Gastroesophageal sphincter (tissue), 4 donors: ENCODE data around the gene ZBED2. TPM values are rescaled to one million over a fixed set of nuclear protein-coding genes. Genes with fewer than 3 reads are reported as not detected.

ENCODE experiments used
- ATAC-seq: fragments of 150-250 bp; one replicate; pipeline ENCODE4 v1.9.1; 2016; ENCODE audit warnings: mild to moderate bottlenecking, moderate library complexity
- H3K27ac ChIP-seq, 4 donors: fragments of 200-600 bp; sonication (generic) in 3 of 4; 1 replicate in 3 of 4; 2 replicates in 1 of 4; pipeline ENCODE4 v1.5.1; 2016 to 2019
- H3K27me3 ChIP-seq: fragments of 200-600 bp; sonication (generic); one replicate; pipeline ENCODE4 v1.5.1; 2019
- H3K36me3 ChIP-seq, 2 donors: fragments of 200-600 bp; sonication (generic); one replicate each; pipeline ENCODE4 v1.5.1; 2019; ENCODE audit warnings: control low read depth in 1 of 2
- H3K4me1 ChIP-seq, 3 donors: fragments of 200-600 bp; sonication (generic); 1 replicate in 2 of 3; 2 replicates in 1 of 3; pipeline ENCODE4 v1.5.1; 2016 to 2019; ENCODE audit warnings: control low read depth in 2 of 3
- H3K4me3 ChIP-seq, 2 donors: fragments of 200-600 bp; sonication (generic); one replicate each; pipeline ENCODE4 v1.5.1; 2019; ENCODE audit warnings: mild to moderate bottlenecking in 1 of 2, moderate library complexity in 1 of 2
- H3K9me3 ChIP-seq, 3 donors: fragments of 200-600 bp; sonication (generic); one replicate each; pipeline ENCODE4 v1.5.1; 2017 to 2019; ENCODE audit warnings: control low read depth in 2 of 3
- EP300 ChIP-seq: sonication (generic); formaldehyde crosslinking; IDR thresholded peaks from one replicate; pipeline ENCODE4 v1.6.1; 2017; ENCODE audit warnings: antibody characterized with exemption, mild to moderate bottlenecking
- POLR2A ChIP-seq, 2 donors: fragments of 450-650 bp; IDR thresholded peaks; one replicate each; pipeline ENCODE4 v1.6.1; 2017; ENCODE audit warnings: antibody characterized with exemption in 2 of 2, mild to moderate bottlenecking in 2 of 2, moderate library complexity in 1 of 2
- POLR2AphosphoS5 ChIP-seq: sonication (generic); formaldehyde crosslinking; IDR thresholded peaks from one replicate; pipeline ENCODE4 v1.6.1; 2017; ENCODE audit warnings: antibody characterized with exemption
- WGBS, 2 donors: methylation state at CpG; one replicate each; pipeline ENCODE4 v1.1.5; 2018; ENCODE audit warnings: low coverage in 1 of 2; 5-methylcytosine and 5-hydroxymethylcytosine counted together
- total RNA-seq, 4 donors: library from RNA; depleted of rRNA; stranded (reverse); fragments of >200 nt; gene quantifications; one replicate each; pipeline ENCODE4 v1.1.0, GENCODE V29; 2016
- TF ChIP-seq, protein P1 (sequence below), 4 experiments: fragments of 200-600 bp in 2 of 4; fragments of 450-650 bp in 2 of 4; sonication (generic) in 1 of 4; IDR thresholded peaks; one replicate each; pipeline ENCODE4 v1.5.1; 2017 to 2019; ENCODE audit warnings: antibody characterized with exemption in 4 of 4, mild to moderate bottlenecking in 2 of 4, moderate library complexity in 2 of 4

ZBED2 gene
- total RNA-seq, 4 donors from 2014 or later = 0.20 TPM; not detected in 3

DNA sequence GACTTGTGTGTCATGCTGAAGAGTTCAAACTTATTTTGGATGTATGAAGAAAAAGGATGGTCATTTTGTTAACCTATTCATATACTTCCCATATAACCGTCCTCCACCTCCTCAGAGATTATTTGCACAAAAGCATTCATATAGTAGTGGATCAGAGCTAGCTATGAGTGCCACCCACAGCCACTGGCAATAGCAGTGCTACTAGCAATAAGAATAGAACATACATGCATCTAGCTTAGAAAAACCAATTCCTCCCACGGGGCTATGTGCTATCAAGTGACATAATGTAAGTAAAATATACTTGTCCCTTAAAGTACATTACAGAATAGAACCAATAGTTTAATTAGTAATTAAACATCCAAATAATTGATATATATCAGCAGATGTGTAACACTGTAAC is 10.3 kb upstream of the ZBED2 start:
- WGBS, 2 donors = 69 to 79% methylated on average over 2 of the region's 2 CpGs
- Histone ChIP-seq H3K9me3 (no peaks in the 10 kb centered on the region), H3K4me1 (no peaks in the 10 kb centered on the region), H3K27ac (no peak overlapping the region), H3K27me3 (no peaks in the 10 kb centered on the region), H3K4me3 (no peak overlapping the region), H3K36me3 (no peaks in the 10 kb centered on the region)
- TF ChIP-seq EP300 (no peak), POLR2AphosphoS5 (no peak), POLR2A (IDR thresholded peaks at IDR 0.05) (no peak)
- TF ChIP-seq, protein P1, sequence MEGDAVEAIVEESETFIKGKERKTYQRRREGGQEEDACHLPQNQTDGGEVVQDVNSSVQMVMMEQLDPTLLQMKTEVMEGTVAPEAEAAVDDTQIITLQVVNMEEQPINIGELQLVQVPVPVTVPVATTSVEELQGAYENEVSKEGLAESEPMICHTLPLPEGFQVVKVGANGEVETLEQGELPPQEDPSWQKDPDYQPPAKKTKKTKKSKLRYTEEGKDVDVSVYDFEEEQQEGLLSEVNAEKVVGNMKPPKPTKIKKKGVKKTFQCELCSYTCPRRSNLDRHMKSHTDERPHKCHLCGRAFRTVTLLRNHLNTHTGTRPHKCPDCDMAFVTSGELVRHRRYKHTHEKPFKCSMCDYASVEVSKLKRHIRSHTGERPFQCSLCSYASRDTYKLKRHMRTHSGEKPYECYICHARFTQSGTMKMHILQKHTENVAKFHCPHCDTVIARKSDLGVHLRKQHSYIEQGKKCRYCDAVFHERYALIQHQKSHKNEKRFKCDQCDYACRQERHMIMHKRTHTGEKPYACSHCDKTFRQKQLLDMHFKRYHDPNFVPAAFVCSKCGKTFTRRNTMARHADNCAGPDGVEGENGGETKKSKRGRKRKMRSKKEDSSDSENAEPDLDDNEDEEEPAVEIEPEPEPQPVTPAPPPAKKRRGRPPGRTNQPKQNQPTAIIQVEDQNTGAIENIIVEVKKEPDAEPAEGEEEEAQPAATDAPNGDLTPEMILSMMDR (IDR thresholded peaks at IDR 0.05) = no peak
- no peak for ATAC-seq

DNA sequence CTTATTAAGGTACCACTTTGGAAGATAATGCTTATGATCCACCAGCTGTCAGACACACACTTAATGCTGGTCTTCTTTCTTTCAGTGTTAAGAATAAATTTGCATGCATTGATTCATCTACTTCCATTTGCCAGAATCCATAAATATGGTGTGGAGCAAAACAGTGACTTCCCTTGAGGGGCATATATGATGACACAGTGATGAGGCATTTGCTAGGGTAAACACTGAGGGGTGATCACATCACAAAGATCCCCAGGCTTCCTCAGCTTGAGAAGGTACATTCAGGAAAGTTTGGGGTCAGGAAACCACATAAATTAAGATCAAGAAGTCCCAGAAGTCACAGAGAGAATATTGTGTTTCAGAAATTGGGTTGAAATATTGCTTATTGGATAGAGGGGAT is 9.9 kb upstream of the ZBED2 start:
- H3K36me3 ChIP-seq = no peaks in the 10 kb centered on the region
- no peaks in the 10 kb centered on the region for H3K9me3 ChIP-seq
- no peak overlapping the region for H3K27ac ChIP-seq
- TF ChIP-seq, protein P1 (IDR thresholded peaks at IDR 0.05) = no peak
- TF ChIP-seq POLR2A (IDR thresholded peaks at IDR 0.05) = no peak
- TF ChIP-seq POLR2AphosphoS5 = no peak
- TF ChIP-seq EP300 = no peak
- H3K4me3 ChIP-seq = no peak overlapping the region
- no peaks in the 10 kb centered on the region for H3K4me1 ChIP-seq
- no peaks in the 10 kb centered on the region for H3K27me3 ChIP-seq
- ATAC-seq = no peak

DNA sequence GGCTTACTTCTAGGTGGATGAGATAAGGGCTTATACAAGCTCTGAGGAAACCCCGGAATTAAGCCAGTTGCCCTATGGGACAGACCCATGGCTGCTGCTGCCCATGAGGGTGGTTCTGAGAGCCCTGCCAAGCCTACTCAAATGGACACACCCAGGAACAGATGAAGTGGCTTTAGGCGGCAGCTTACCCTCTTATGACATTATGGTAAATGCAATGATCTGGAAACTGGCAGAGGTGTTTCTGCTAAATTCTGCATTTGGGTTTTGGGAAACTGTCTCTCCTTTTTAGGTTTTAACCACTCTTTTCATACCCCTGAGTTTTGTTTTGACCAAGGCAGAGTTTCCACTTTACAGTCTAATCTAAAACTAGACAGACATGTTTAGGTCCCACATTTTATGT is 9.0 kb upstream of the ZBED2 start:
- no peaks in the 10 kb centered on the region for H3K27me3 ChIP-seq
- H3K27ac ChIP-seq = no peak overlapping the region
- TF ChIP-seq, protein P1 (IDR thresholded peaks at IDR 0.05) = no peak
- no peak for TF ChIP-seq EP300
- no peak for TF ChIP-seq POLR2A (IDR thresholded peaks at IDR 0.05)
- no peak for TF ChIP-seq POLR2AphosphoS5
- no peaks in the 10 kb centered on the region for H3K4me1 ChIP-seq
- ATAC-seq = no peak
- H3K36me3 ChIP-seq = no peaks in the 10 kb centered on the region
- H3K4me3 ChIP-seq = no peak overlapping the region
- no peaks in the 10 kb centered on the region for H3K9me3 ChIP-seq
- 75 to 83% methylated on average over 1 to 2 of the region's 2 CpGs for WGBS, 2 donors

DNA sequence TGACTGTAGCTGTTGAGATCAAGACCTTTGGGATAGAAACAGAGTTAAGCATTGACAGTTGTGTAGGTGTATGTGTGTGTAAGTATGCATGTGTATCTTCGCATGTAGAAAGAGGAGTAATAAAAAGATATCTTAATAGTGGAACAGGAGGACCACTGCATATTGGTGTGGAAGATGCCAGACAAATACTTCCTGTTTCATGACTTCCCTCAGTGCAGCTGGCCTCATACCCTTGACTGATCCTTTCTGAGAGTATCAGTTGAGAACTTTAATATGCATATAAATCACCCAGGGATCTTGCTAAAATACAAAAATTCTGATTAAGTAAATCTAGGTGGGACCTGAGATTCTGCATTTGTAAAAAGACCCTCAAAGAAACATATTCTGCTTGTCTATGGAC is 8.5 kb upstream of the ZBED2 start:
- no peak overlapping the region for H3K27ac ChIP-seq
- H3K9me3 ChIP-seq = no peaks in the 10 kb centered on the region
- H3K4me3 ChIP-seq = no peak overlapping the region
- ATAC-seq = no peak
- WGBS, 2 donors = 86 to 100% methylated on average over 1 of the region's 1 CpG
- TF ChIP-seq, protein P1 (IDR thresholded peaks at IDR 0.05) = no peak
- TF ChIP-seq EP300 (no peak), POLR2A (IDR thresholded peaks at IDR 0.05) (no peak), POLR2AphosphoS5 (no peak)
- H3K36me3 ChIP-seq = no peaks in the 10 kb centered on the region
- H3K27me3 ChIP-seq = no peaks in the 10 kb centered on the region
- no peaks in the 10 kb centered on the region for H3K4me1 ChIP-seq

DNA sequence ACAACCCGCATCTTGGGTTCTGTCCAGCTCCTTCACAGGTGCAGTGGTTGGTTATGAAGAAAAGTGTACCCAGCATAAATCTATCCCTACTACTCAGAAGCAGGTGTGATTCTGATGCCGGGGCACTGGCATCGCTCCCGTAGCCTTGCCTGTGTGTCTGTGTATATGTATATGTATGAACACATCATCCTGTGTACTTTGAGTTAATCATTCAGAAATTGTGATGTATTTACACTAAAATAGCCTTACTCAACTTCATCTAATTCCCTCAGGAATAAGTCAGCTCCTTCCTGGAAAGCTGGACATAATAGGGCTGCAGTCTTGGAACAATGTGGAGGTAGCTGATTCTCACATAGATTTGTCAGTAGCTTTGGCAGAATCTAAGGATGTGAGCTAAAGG is 6.7 kb upstream of the ZBED2 start:
- no peaks in the 10 kb centered on the region for H3K9me3 ChIP-seq
- no peaks in the 10 kb centered on the region for H3K4me1 ChIP-seq
- H3K4me3 ChIP-seq = no peak overlapping the region
- TF ChIP-seq POLR2A (IDR thresholded peaks at IDR 0.05) (no peak), POLR2AphosphoS5 (no peak), EP300 (no peak)
- TF ChIP-seq, protein P1 (IDR thresholded peaks at IDR 0.05) = no peak
- no peaks in the 10 kb centered on the region for H3K36me3 ChIP-seq
- H3K27ac ChIP-seq = no peak overlapping the region
- 88 to 92% methylated on average over 4 of the region's 4 CpGs for WGBS, 2 donors
- H3K27me3 ChIP-seq = no peaks in the 10 kb centered on the region
- ATAC-seq = no peak
